GM21786 (cell line): Measurements from ENCODE around the gene GRIA4.
A peak's percentile ranks its signal among the peaks of the same experiment; 100 is the strongest.

ENCODE experiments used
- ATAC-seq: cut with Tn5 transposase; IDR thresholded peaks from one replicate; pipeline ENCODE4 v1.9.1; 2021; ENCODE audit not compliant: unreplicated experiment

The GRIA4 gene

DNA sequence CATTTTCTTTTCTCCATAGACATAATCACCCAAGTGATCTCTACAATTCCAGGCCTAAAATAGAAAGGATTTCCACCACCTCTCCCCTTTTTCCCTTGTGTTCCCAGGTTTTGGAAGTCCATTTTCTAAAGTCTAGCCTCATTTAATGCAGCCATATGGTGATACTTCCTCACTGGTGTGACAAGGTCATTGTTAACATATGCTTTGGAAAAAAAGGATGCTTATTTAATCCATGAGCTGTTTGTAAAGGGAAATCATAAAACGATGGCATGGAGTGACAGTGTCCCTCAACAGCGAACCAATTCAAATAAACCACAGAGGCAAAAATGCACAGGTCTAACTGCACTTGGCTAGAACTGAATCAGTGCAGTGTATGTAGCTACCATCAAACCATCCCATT, 26.6 kb downstream of the GRIA4 start:
- no peak for ATAC-seq

DNA sequence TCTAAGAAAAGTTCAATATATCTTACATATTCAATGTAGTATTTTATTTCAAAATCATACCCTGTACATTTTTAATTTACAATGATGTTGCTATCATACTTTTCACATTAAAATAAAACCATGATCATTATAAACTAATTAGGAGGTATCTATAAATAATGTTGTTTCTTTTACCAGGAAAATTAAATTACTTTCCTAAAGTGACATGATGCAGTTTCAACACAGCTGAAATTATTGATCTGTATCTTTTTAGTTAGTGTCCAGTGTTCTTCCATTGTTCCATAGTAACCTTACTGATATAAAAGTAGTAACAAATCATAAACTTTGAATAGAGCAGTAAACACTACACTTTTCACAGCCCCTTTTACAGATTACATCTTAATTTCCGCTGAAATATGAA, 29.7 kb downstream of the GRIA4 start:
- no peak for ATAC-seq

DNA sequence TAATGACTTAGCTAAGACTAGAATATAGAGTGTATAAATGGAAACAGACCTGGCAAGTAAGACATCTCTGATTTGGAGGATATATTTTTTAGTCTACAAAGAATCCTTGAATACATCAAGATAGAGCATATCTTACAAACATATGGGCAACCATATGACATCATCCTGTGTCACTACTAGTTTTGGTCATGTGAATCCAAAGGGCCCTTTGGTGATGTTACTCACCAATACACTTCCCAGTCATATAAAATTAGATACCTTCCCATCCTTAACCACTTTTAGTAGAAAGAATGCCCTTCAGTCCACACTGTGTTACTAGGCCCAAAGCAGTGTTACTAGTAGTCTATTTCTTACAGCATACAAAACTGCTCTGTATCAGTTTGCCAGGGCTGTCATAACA, 31.6 kb downstream of the GRIA4 start:
- no peak for ATAC-seq

DNA sequence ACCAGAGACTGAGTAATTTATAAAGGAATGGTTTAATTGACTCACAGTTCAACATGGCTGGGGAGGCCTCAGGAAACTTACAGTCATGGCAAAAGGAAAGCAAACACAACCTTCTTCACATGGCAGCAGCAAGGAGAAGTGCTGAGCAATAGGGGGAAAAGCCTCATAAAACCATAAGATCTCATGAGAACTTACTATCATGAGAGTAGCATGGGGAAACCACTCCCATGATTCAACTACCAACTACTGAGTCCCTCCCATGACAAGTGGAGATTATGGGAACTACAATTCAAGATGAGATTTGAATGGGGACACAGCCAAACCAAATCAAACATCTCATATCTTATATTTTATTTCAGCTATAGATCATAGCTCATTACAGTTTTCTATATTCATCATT, 33.0 kb downstream of the GRIA4 start:
- ATAC-seq: no peak

DNA sequence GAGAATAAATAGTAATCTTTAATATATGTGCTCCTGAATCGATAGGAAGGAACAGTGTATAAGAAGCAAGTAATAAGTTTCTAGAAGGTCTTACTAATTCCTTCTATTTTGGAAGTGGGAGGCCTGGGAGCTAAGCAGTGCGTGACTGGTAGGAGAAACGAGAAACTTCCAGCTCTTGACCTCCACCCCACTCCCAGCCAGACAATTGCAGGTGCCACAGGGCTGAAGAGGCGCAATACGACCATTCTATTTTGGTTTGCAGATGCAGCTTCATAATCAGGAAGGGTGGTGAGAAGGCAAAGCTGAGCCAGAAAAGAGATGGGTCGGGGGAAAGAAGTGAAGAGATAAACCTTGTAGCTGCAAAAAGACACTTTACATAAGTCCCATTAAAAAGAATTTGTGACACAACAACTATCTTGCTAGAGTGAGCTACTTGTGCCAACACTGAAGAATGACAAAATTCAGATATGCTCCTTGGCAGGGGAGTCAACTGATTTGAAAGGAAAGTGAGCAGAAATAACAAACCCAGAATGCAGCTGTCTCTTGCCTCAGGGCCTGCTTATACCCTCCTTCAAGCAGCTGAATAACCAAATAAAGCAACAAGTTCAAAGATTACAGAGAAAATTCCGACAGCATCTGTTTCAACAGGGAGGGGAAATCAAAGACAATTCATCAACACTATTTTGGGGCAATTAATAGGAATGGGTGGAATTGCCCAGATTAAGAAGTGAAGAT, 35.1 kb downstream of the GRIA4 start:
- no peak for ATAC-seq

DNA sequence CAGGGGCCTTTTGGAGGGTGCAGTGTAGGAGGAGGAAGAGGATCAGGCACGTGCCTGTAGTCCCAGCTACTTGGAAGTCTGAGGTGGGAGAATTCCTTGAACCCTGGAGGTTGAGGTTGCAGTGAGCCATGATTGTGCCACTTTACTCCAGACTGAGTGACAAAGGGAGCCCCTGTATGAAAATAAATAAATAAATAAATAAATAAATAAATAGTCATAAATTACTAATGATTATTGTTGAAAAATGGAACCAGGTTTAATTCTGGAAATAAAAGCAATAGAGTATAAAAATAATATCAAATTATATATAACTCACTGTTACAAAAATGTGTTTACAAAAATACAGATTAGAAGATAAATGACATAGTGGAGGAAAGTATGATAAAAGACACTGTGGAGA, 37.9 kb downstream of the GRIA4 start:
- ATAC-seq: no peak

DNA sequence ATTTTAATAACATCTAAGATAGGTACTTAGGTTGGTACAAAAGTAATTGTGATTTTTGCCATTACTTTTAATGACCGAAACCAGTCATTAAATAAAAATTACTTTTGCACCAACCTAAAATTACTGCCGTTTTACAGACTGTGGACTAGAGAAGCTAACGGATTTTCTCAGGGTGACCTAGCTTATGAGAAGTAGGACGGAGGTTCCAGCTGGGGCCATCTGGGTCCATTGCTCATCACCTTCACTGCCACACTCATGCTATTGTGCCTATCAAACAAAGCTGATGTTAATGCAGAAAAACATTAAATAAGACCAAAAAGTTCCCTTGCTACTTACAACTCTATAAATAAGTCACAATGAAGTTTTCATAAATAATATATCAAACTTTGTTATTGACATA, 38.9 kb downstream of the GRIA4 start:
- ATAC-seq: no peak

DNA sequence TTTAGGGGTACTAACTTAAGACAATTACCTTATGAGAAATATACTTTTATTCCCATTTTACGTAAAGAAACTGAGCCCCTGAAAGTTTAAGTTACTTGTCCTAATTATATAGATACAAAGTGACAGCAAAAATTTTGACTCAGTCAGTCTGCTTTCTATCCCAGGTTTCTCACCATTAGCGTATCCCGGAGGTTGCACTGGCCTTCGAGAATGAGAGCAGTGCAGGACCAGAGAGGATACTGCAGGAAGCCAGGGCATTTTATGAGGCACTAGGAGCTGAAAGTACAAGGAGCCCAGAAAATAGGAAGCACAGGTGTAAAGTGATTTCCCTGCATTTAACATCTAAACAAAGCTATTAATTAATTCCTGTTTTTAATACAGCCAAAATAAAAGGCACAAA, 55.4 kb downstream of the GRIA4 start:
- no peak for ATAC-seq

DNA sequence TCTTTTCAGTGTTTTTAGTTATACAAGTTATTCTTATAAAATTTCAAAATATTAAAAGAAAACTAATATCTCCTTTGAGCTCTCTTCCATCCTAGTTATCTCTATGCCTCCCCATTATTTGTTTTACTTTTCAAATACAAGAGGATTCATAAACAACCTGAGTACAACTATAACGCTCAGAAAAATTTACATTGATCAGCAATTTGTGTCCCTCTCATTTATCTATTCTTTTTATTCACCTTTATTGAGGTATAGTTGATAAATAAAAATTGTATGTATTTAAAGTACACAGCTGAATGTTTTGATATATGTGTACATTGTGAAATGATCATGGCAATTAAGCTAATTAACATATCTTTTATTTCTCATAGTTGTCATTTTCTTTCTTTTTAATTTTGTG, 57.6 kb downstream of the GRIA4 start:
- ATAC-seq: no peak

DNA sequence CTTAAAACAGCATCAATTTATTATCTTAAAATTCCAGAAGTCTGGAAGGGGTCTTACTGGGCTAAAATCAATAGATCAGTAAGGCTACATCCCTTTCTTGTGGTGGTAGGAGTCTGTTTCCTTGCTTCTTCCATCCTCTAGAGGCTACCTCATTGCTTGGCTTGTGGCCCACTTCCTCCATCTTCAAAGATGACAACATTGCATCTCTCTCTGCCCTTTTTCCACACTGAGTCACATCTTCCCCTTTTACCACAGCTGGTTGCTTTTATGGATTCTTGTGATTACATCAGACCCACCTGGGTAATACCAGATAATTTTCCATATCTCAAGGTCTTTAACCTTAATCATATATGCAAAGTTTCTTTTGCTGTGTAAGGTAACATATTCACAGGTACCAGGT, 60.9 kb downstream of the GRIA4 start:
- no peak for ATAC-seq

DNA sequence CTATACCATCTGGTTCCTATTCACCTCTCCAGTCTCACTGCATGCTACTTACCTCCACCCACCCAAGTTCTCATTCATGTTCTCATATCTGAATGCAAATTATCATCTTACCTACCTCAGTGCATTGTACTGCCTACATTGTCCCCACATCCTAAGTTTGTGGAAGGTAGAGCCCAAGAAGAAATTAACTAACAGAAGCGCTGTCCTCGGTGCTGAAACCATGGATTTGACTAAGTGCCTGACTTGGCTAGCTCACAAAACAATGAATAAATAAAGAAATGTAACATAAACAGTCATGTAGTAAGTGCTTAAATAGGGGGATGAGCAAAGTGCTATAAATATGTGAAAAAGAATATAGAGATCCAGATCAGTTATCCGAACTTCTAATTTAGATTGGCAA, 63.2 kb downstream of the GRIA4 start:
- ATAC-seq: no peak

DNA sequence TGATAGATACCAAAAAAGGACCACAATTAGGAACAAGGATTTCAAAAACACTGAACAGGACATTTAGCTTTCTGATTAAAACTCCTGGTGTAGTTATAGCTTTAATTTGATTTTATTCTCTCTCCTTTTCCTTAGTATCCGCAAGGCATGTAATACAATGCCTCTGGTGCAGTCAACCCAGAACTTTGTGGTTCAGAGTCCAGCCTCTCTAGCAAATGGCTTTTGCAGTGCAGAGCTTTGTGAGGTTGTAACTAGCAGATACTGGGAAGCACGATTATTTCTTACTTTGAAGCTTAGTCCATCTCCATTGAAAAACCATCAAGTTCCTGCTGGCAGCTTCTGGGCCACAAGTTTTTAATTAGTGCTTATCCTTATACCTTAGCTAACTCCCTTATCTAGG, 79.8 kb downstream of the GRIA4 start:
- no peak for ATAC-seq

DNA sequence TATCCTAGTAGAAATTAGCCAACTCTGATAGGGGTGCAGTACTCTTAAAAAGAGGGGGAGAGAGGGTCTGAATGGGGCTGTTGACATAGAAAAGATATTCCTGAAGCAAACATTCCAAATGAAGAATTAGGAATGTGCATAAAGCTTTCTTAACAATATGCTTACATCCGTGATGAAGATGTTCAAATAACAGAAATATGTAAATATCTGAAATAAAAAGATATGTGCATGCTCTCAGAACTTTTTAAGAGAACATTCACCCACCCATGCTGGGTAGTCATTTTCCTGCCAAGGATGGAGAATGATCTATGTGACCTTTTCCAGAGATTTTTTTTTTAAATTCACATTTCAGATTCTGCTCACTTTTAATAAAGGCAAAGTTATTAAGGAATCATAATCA, 80.6 kb downstream of the GRIA4 start:
- no peak for ATAC-seq

DNA sequence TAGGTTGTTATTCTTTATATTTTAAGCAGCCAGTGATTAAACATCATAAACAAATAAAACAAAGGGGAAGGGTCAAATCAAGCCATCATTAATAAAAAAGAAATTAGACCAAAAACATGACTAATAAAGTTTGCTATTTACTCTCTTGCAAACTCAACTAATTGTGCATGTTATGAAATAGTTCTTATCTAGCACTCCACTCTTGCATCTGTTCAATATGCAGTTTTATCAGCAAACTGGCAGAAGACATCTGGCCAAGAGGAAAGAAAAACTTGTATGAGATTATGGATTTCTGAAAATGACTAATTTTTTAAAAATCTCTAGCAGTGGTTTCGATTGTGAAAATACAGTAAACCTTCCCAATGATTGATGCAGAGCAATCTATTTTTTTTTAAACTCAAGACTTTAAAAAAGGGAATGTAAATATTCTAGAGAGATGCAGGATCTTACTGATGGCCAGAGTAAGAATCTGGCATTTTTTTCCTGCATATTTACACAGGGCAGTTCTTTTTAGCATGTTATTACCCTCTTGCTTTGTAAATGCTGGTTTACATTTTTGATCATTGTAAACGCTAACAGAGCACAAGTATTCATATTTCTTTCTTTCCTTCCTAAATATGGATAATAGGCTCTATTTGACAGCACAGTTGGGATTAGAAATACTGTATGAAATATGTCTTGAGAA, 83.3 kb downstream of the GRIA4 start:
- no peak for ATAC-seq

DNA sequence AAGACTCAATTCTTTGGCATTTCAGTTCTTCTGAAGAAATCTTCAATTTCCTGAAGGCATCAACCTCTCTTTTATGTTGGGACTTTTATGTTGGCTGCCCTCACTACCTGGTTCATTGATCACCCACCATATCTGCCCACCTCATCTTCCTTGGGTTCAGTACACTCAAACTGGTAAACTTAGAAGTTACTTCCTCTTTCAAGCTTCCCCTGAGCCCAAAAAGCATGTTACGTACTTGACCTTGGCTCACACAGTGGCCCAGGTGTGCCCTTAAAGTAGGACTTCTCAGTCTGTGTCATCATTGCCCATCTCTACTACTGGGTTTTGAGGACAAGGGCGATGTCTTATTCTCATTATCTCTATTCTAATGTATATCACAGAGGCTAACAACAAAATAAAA, 86.1 kb downstream of the GRIA4 start:
- peak; percentile 59 for ATAC-seq

DNA sequence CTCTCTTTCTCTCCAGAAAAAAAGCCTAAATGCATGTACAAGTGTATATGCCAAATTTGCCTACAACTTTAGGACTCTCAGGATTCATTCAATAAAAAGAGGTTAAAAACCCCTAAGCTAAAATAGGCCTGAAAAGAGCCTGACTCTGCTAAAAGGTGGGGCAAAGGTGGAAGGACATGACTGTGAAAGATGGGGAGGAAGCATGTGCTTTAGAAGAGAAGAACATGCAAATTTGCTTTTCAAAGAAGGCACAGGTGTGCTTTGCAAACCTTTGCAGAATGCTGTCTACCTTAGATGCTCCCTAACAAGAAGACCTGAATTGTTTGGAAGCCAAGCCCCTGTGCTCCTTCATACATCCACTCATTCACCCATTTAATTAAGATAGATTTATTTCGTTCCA, 87.4 kb downstream of the GRIA4 start:
- no peak for ATAC-seq

DNA sequence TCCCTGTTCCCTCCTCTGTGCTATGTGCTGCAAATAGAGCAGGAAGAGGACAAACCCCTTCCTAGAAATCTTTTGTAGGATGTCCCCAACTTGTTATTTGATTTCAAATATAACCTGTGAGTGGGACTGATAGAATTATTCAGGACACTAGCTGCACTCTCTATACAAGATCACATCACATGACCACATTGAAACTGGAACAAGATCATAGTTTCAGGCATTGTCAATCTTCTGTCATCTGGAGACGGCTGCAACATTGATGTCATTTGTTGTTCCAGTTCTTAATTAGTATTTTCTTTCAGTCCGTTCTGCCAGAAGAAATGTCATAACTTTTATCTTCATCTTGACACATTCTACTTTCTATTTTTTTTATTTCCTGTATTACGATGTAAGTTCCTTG, 89.3 kb downstream of the GRIA4 start:
- ATAC-seq: no peak

DNA sequence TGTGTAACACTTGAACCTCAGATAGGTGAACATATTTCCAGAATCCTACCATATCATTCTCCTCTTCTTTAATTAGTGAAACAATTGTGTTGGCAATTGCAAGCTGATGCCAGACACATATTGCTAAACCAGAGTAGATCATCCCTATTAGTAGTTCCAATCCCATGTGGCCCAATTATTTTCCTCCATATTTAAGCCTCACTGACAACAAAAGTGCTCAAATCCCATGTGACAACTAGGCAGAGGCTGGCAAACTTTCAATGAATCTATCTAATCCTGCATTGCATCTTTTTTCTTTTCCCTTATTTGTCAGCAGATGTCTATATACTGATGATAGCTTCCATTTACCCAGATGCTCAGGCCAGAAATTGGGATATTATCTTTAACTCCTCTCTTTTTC, 90.4 kb downstream of the GRIA4 start:
- ATAC-seq: no peak

DNA sequence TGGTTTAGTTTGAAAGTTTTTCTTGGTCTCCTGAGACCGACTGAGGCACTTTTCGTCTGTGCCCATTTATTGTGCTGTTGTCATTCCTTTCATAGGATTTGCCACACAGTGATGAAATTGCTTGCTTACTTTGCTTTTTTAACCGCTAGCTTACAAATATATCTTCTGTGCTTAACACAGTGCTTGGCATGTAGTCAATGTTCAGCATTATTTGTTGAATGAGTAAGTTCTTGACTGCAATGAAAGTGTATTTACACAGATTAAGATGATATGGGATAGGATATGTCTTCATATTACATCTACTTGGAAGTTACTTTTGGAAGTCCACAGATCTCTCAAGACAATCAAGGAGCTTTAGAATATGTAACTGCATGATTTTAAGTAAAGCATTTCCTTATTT, 91.2 kb downstream of the GRIA4 start:
- ATAC-seq: no peak

DNA sequence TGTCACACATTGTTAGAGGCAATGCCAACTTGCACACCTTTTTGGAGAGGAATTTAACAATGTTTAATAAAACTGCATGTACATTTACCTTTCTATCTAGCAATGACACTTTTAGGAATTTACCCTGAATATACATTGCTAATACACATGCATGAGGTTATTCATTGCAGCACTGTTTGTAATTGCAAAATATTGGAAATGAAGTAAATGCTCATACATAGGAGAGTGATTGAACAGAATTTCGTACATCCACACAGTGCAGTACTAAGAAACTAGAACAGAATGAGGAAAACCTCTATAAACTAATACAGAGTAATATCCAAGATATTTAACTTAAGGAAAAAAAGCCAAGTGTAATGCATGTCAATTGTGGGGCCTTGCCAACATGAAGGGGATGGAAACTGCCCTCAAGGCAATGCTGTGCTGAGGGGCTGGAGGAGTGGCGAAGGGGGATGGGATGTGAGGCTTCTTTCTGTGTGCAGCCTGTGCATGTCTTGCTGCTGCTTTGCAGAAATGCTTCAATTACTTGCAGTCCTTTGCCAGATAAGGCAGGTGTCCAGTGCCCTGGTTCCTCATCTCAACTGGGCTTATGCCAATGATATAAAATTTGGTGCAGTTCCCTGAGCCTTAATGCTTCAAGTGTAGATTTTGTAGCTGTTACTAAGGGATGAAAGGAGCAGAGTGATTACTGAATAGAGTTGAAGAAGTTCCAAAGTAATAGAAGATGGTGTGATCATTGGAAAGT, 96.1 kb downstream of the GRIA4 start:
- ATAC-seq: no peak

DNA sequence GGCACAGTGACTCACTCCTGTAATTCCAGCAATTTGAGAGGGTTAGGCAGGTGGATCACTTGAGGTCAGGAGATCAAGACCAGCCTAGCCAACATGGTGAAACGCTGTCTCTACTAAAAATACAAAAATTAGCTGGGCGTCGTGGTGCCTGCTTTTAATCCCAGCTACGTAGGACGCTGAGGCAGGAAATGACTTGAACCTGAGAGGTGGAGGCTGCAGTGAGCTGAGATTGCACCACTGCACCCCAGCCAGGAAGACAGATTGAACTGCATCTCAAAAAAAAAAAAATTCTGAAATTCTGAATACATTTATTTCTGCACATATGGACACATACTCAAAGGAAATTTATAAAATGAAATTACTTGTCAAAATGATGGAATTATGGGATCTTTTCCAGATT, 103.2 kb downstream of the GRIA4 start:
- ATAC-seq: no peak

DNA sequence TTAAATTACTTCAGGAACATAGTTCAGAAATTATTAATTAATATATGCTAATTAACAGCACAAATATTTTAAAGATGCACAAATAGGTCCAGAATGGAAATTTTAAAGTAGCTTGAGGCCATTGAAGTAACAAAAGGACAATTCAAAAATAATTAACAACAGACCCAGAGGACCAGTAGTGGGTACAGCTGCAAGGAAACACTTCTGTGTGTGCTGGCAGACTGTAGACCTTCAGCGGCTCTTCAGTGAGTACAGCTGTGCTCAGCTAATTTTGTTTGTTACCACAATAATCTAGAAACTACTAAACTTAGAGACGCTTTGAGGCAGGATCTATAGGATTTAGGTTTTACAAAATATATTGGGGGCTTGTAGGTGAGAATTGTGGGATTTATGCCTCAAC, 103.8 kb downstream of the GRIA4 start:
- no peak for ATAC-seq
